Measurements from ENCODE around the gene MAGEB6. TPM values are rescaled to one million over a fixed set of nuclear protein-coding genes. Genes with fewer than 3 reads are reported as not detected.
"Not testable (repeated sequence)": the region's sequence is repeated elsewhere in the genome, so short reads cannot be mapped to it uniquely, and the experiment has no call there.

Gene MAGEB6
- 0.05 and 0.12 TPM in 2 replicates for total RNA-seq (2014; rRNA removed; shearing (Covaris generic))

GRCh38 chrX:26192204-26192603 lies at the start of gene MAGEB6:
MAGEB6 (plus strand) TSS chrX:26192440; CDS start chrX:26193847, 1,407 bp downstream.
- DNase-seq (ENCODE audit: low read depth) = no peak

GRCh38 chrX:26146024-26146423 lies 46.2 kb upstream of the MAGEB6 start:
- DNase-seq (ENCODE audit: low read depth) = no peak

- DNase-seq (ENCODE audit: low read depth) = no peak
Observed at GRCh38 chrX:26160301-26160700, 31.9 kb upstream of the MAGEB6 start, which contains the start of gene MAGEB6B. MAGEB6B (plus strand) TSS chrX:26160601; CDS start chrX:26160601, 0 bp downstream.

GRCh38 chrX:26203561-26203960 lies 11.3 kb downstream of the MAGEB6 start:
- DNase-seq (ENCODE audit: low read depth) = no peak

GRCh38 chrX:26204717-26205116 lies 12.5 kb downstream of the MAGEB6 start:
- not testable (repeated sequence) for DNase-seq (ENCODE audit: low read depth)

GRCh38 chrX:26208012-26208411 lies 15.8 kb downstream of the MAGEB6 start:
- DNase-seq (ENCODE audit: low read depth) = no peak

GRCh38 chrX:26215869-26216268 lies 23.6 kb downstream of the MAGEB6 start, which contains the start of gene MAGEB5:
MAGEB5 (plus strand) TSS chrX:26216169; CDS start chrX:26217302, 1,133 bp downstream.
- DNase-seq (ENCODE audit: low read depth) = no peak

- DNase-seq (ENCODE audit: low read depth) = no peak
Observed at GRCh38 chrX:26219351-26219750, 27.1 kb downstream of the MAGEB6 start.

- DNase-seq (ENCODE audit: low read depth) = no peak
Observed at GRCh38 chrX:26234177-26234576, 41.9 kb downstream of the MAGEB6 start.

Other genes with a start within 250 kb of the MAGEB6 start
- not detected in 2 replicates for gene MAGEB18, start 54.1 kb upstream of the MAGEB6 start, total RNA-seq (2014; rRNA removed; shearing (Covaris generic))
- gene MAGEB6B, start 31.8 kb upstream of the MAGEB6 start, total RNA-seq (2014; rRNA removed; shearing (Covaris generic)) = not detected in 2 replicates
- not detected in 2 replicates for gene MAGEB5, start 23.7 kb downstream of the MAGEB6 start, total RNA-seq (2014; rRNA removed; shearing (Covaris generic))